ENCODE results near the gene ITGB5. TPM values are rescaled to one million over a fixed set of nuclear protein-coding genes. Genes with fewer than 3 reads are reported as not detected.

The ITGB5 gene
- total RNA-seq, 2 donors from 2014 or later, result 262 to 329 TPM

- peaks cover 18% of the 10 kb centered on the region for H3K4me1 Mint-ChIP-seq
- peaks cover 17% of the 10 kb centered on the region for H3K4me1 ChIP-seq (ENCODE audit: control insufficient read depth, insufficient read depth, low read length)
- WGBS, 2 experiments (ENCODE audit: insufficient coverage in 1 of 2, insufficient read length in 1 of 2), result 74 to 88% methylated on average over 4 to 7 of the region's 7 CpGs
- peak; percentile 79 for DNase-seq
- no peaks in the 10 kb centered on the region for H3K9me3 Mint-ChIP-seq
- no peaks in the 10 kb centered on the region for H3K27me3 ChIP-seq (ENCODE audit: control insufficient read depth, insufficient read depth, low read length, poor library complexity, severe bottlenecking)
- H3K4me3 Mint-ChIP-seq, result no peak overlapping the region
- peaks cover 97% of the 10 kb centered on the region for H3K36me3 ChIP-seq (ENCODE audit: control insufficient read depth, insufficient read depth, low read length)
- H3K27ac Mint-ChIP-seq, result peak overlapping the region; percentile 38
- TF ChIP-seq, protein P1, sequence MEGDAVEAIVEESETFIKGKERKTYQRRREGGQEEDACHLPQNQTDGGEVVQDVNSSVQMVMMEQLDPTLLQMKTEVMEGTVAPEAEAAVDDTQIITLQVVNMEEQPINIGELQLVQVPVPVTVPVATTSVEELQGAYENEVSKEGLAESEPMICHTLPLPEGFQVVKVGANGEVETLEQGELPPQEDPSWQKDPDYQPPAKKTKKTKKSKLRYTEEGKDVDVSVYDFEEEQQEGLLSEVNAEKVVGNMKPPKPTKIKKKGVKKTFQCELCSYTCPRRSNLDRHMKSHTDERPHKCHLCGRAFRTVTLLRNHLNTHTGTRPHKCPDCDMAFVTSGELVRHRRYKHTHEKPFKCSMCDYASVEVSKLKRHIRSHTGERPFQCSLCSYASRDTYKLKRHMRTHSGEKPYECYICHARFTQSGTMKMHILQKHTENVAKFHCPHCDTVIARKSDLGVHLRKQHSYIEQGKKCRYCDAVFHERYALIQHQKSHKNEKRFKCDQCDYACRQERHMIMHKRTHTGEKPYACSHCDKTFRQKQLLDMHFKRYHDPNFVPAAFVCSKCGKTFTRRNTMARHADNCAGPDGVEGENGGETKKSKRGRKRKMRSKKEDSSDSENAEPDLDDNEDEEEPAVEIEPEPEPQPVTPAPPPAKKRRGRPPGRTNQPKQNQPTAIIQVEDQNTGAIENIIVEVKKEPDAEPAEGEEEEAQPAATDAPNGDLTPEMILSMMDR (conservative IDR thresholded peaks at IDR 0.05), result peak; percentile 51
- no peak overlapping the region for H3K4me3 ChIP-seq (ENCODE audit: low read length)
- H3K36me3 Mint-ChIP-seq (ENCODE audit: low read depth), result peaks cover 87% of the 10 kb centered on the region
- H3K9ac ChIP-seq (ENCODE audit: extremely low read depth, low read length, poor library complexity, severe bottlenecking), result no peak overlapping the region
- no peaks in the 10 kb centered on the region for H3K27me3 Mint-ChIP-seq (ENCODE audit: insufficient read depth)
- no peak overlapping the region for H3K27ac ChIP-seq (ENCODE audit: low read depth, low read length)
- H3K9me3 ChIP-seq (ENCODE audit: control insufficient read depth, low read length), result no peaks in the 10 kb centered on the region
Measured at GRCh38 chr3:124768812-124769211, 118.4 kb downstream of the ITGB5 start.

DNA sequence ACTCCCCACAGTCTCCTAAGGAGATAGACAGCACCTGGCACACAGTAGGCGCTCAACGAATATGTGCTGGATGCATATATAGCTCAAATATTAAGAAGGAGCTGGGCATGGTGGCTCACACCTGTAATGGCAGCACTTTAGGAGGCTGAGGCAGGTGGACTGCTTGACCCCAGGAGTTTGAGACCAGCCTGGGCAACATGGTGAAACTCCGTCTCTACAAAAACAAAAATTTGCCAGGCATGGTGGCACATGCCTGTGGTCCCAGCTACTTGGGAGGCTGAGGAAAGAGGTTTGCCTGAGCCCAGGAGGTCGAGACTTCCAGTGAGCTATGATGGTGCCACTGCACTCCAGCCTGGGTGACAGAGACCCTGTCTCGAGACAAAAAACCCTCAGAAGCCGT, 119.5 kb downstream of the ITGB5 start:
- peak; percentile 30 for DNase-seq
- H3K9ac ChIP-seq (ENCODE audit: extremely low read depth, low read length, poor library complexity, severe bottlenecking), result no peak overlapping the region
- H3K36me3 ChIP-seq (ENCODE audit: control insufficient read depth, insufficient read depth, low read length), result peaks cover 97% of the 10 kb centered on the region
- 88 to 93% methylated on average over 6 of the region's 6 CpGs for WGBS, 2 experiments (ENCODE audit: insufficient coverage in 1 of 2, insufficient read length in 1 of 2)
- peaks cover 17% of the 10 kb centered on the region for H3K4me1 ChIP-seq (ENCODE audit: control insufficient read depth, insufficient read depth, low read length)
- TF ChIP-seq, protein P1 (conservative IDR thresholded peaks at IDR 0.05), result no peak
- Mint-ChIP-seq H3K9me3 (no peaks in the 10 kb centered on the region), H3K4me3 (no peak overlapping the region), H3K36me3 (ENCODE audit: low read depth) (peaks cover 84% of the 10 kb centered on the region), H3K4me1 (peaks cover 18% of the 10 kb centered on the region), H3K27me3 (ENCODE audit: insufficient read depth) (no peaks in the 10 kb centered on the region), H3K27ac (peak overlapping the region; percentile 12)
- no peak overlapping the region for H3K4me3 ChIP-seq (ENCODE audit: low read length)
- H3K27ac ChIP-seq (ENCODE audit: low read depth, low read length), result no peak overlapping the region
- no peaks in the 10 kb centered on the region for H3K9me3 ChIP-seq (ENCODE audit: control insufficient read depth, low read length)
- no peaks in the 10 kb centered on the region for H3K27me3 ChIP-seq (ENCODE audit: control insufficient read depth, insufficient read depth, low read length, poor library complexity, severe bottlenecking)

DNA sequence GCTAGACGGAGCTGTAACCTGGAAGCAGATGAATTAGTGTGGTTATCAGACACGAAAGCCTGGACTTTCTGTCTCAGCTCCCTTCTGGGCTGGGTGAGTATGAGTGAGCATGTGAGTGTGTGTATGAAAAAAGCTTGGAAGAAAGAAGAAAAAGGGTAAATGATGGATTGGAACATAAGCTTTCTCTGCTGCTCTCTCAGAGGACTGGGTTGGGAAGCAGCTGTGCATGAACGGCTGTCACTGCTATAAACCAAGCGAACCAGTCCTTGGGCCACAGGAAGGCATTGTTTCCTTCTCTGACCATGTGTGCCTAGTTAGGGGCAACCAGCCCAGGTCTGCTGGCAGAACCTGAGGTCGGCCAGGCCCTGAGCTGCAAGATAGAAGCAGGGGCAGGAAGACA, 119.9 kb downstream of the ITGB5 start:
- TF ChIP-seq, protein P1 (conservative IDR thresholded peaks at IDR 0.05), result no peak
- WGBS, 2 experiments (ENCODE audit: insufficient coverage in 1 of 2, insufficient read length in 1 of 2), result 93 to 96% methylated on average over 5 of the region's 5 CpGs
- H3K4me3 ChIP-seq (ENCODE audit: low read length), result no peak overlapping the region
- Mint-ChIP-seq H3K4me3 (no peak overlapping the region), H3K4me1 (peaks cover 18% of the 10 kb centered on the region), H3K9me3 (no peaks in the 10 kb centered on the region), H3K36me3 (ENCODE audit: low read depth) (peaks cover 81% of the 10 kb centered on the region), H3K27me3 (ENCODE audit: insufficient read depth) (no peaks in the 10 kb centered on the region), H3K27ac (peak overlapping the region; percentile 12)
- peaks cover 97% of the 10 kb centered on the region for H3K36me3 ChIP-seq (ENCODE audit: control insufficient read depth, insufficient read depth, low read length)
- H3K4me1 ChIP-seq (ENCODE audit: control insufficient read depth, insufficient read depth, low read length), result peaks cover 17% of the 10 kb centered on the region
- no peaks in the 10 kb centered on the region for H3K27me3 ChIP-seq (ENCODE audit: control insufficient read depth, insufficient read depth, low read length, poor library complexity, severe bottlenecking)
- no peaks in the 10 kb centered on the region for H3K9me3 ChIP-seq (ENCODE audit: control insufficient read depth, low read length)
- DNase-seq, result peak; percentile 22
- no peak overlapping the region for H3K9ac ChIP-seq (ENCODE audit: extremely low read depth, low read length, poor library complexity, severe bottlenecking)
- H3K27ac ChIP-seq (ENCODE audit: low read depth, low read length), result no peak overlapping the region

All from endodermal cell (in vitro differentiated cells).